Ishikawa (cell line): Measurements from ENCODE around the gene CDK16.

ENCODE experiments used
- CEBPB ChIP-seq: IDR thresholded peaks from 2 replicates; pipeline ENCODE4 v1.6.1; 2012
- EP300 ChIP-seq: IDR thresholded peaks from 2 replicates; pipeline ENCODE4 v1.6.1; 2012; ENCODE audit warnings: borderline replicate concordance
- NFIC ChIP-seq: IDR thresholded peaks from 2 replicates; pipeline ENCODE4 v1.6.1; 2012
- TAF1 ChIP-seq: IDR thresholded peaks from 2 replicates; pipeline ENCODE4 v1.6.1; 2012; ENCODE audit warnings: low read depth, mild to moderate bottlenecking
- TCF12 ChIP-seq: IDR thresholded peaks from 2 replicates; pipeline ENCODE4 v1.6.1; 2012; ENCODE audit warnings: low read depth
- ZBTB7A ChIP-seq: IDR thresholded peaks from 2 replicates; pipeline ENCODE4 v1.6.1; 2012; ENCODE audit warnings: low read depth
- TF ChIP-seq, protein P1 (sequence below): IDR thresholded peaks from 2 replicates; pipeline ENCODE4 v1.6.1; 2012
- TF ChIP-seq, protein P2 (sequence below): IDR thresholded peaks from 2 replicates; pipeline ENCODE4 v1.6.1; 2012; ENCODE audit warnings: low read depth, mild to moderate bottlenecking

DNA sequence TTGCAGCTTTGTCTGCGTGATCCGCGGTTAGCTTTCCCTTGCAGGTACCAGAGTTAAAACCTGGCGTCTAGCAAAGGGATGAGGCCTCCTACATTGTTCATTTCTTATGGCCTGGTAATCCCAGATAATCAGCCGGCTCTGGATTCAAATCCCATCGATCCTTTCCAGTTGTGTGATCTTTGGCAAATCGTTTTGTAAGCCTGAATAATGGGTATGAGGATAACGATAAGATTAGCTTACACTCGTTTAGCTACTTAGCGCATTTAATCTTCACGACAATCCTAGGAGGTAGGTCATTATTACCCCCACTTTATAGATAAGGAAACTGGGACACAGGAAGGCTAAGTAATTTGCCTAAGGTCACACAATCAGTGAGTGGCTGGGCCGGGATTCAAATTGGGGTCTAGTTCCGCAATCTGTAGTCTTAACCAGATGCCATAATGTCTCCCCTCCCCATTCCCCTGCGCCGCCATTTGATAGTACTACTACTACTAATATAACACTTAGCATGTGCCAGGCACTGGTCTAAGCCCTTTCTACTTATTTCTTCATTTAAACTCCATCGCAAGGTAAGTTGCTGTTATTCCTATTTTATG lies 26.6 kb upstream of the CDK16 start:
- TF ChIP-seq ZBTB7A, result no peak
- TF ChIP-seq TAF1, result no peak
- no peak for TF ChIP-seq EP300
- TF ChIP-seq, protein P1, sequence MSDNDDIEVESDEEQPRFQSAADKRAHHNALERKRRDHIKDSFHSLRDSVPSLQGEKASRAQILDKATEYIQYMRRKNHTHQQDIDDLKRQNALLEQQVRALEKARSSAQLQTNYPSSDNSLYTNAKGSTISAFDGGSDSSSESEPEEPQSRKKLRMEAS, result no peak
- TF ChIP-seq, protein P2, sequence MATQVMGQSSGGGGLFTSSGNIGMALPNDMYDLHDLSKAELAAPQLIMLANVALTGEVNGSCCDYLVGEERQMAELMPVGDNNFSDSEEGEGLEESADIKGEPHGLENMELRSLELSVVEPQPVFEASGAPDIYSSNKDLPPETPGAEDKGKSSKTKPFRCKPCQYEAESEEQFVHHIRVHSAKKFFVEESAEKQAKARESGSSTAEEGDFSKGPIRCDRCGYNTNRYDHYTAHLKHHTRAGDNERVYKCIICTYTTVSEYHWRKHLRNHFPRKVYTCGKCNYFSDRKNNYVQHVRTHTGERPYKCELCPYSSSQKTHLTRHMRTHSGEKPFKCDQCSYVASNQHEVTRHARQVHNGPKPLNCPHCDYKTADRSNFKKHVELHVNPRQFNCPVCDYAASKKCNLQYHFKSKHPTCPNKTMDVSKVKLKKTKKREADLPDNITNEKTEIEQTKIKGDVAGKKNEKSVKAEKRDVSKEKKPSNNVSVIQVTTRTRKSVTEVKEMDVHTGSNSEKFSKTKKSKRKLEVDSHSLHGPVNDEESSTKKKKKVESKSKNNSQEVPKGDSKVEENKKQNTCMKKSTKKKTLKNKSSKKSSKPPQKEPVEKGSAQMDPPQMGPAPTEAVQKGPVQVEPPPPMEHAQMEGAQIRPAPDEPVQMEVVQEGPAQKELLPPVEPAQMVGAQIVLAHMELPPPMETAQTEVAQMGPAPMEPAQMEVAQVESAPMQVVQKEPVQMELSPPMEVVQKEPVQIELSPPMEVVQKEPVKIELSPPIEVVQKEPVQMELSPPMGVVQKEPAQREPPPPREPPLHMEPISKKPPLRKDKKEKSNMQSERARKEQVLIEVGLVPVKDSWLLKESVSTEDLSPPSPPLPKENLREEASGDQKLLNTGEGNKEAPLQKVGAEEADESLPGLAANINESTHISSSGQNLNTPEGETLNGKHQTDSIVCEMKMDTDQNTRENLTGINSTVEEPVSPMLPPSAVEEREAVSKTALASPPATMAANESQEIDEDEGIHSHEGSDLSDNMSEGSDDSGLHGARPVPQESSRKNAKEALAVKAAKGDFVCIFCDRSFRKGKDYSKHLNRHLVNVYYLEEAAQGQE, result no peak
- no peak for TF ChIP-seq TCF12
- TF ChIP-seq NFIC, result no peak
- no peak for TF ChIP-seq CEBPB
